Coronary artery (tissue), 2 donors: ENCODE measurements around the gene GALP.
"Not testable (repeated sequence)": the region's sequence is repeated elsewhere in the genome, so short reads cannot be mapped to it uniquely, and the experiment has no call there.

Source experiments
- DNase-seq: peaks from one replicate; pipeline ENCODE4 v3.0.0-alpha.2; 2017; ENCODE audit warnings: low spot score
- H3K27ac ChIP-seq, 2 donors: fragments of 200-600 bp; sonication (generic); one replicate each; pipeline ENCODE4 v1.5.1; 2016 to 2019
- H3K4me3 ChIP-seq: fragments of 200-600 bp; sonication (generic); 2 replicates; pipeline ENCODE4 v1.5.1; 2016; ENCODE audit warnings: mild to moderate bottlenecking, moderate library complexity
- TF ChIP-seq, protein P1 (sequence below): fragments of 200-600 bp; sonication (generic); IDR thresholded peaks from one replicate; pipeline ENCODE4 v1.5.1; 2019; ENCODE audit warnings: antibody characterized with exemption

The GALP gene

DNA sequence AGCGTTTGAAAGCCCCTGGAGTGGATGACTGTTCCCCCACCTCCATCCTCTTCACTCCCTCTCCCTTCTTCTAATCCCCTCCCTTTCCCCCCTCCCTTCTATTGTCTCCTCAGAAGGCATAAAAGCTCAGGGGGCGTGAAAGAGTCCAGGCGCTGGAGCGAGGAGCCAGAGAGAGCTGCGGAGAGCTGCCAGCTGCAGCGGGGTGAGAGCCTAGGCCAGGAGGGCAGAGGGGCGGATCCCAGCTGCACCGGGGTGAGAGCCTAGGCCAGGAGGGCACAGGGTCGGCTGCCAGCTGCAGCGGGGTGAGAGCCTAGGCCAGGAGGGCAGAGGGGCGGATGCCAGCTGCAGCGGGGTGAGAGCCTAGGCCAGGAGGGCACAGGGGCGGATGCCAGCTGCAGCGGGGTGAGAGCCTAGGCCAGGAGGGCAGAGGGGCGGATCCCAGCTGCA is at the start of gene GALP:
Gene GALP (plus strand): TSS at position 148 of the 447 bp plus-strand sequence. CDS start 1,101 bp downstream, outside the sequence.
- not testable (repeated sequence) for H3K4me3 ChIP-seq, DNase-seq, H3K27ac ChIP-seq

DNA sequence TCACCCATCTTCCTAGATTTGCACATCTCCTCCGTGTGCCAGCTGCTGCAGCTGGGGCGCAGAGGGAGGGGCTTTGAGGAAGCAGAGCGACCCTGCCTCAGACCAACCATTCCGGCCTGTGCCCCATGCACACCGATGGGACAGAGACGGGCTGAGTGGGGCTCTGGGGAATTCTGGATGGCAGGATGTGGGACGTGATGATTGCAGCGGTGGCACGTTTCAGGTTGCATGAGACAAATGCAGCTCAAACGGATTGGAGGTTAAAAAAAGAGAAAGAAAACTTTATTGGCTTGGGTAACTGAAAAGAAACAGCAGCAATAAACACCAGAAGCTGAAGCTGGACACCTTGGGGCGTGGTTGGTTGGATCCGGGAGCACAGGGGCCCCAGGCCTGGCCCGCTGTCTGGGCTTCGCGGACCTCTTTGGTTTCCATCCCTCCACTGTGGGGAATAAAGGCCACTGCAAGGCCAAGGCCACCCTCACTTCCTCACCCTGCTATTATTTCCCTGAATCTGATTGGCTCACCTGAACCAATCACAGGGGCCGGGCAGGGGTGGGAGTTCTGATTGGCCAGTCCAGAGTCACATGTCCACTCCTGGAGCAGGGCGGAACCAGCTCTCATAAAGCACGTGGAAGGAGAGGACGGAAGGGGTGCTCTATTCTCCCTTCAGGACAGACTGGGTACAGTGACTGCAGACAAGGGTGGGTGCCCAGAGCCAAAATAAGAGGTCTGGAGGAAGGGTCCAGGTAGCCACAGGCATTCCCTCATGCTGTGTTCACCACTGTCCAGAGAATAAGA is 48.6 kb upstream of the GALP start:
- no peak overlapping the region for H3K4me3 ChIP-seq
- H3K27ac ChIP-seq, result no peak overlapping the region
- no peak for DNase-seq
- TF ChIP-seq, protein P1, sequence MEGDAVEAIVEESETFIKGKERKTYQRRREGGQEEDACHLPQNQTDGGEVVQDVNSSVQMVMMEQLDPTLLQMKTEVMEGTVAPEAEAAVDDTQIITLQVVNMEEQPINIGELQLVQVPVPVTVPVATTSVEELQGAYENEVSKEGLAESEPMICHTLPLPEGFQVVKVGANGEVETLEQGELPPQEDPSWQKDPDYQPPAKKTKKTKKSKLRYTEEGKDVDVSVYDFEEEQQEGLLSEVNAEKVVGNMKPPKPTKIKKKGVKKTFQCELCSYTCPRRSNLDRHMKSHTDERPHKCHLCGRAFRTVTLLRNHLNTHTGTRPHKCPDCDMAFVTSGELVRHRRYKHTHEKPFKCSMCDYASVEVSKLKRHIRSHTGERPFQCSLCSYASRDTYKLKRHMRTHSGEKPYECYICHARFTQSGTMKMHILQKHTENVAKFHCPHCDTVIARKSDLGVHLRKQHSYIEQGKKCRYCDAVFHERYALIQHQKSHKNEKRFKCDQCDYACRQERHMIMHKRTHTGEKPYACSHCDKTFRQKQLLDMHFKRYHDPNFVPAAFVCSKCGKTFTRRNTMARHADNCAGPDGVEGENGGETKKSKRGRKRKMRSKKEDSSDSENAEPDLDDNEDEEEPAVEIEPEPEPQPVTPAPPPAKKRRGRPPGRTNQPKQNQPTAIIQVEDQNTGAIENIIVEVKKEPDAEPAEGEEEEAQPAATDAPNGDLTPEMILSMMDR, result no peak

DNA sequence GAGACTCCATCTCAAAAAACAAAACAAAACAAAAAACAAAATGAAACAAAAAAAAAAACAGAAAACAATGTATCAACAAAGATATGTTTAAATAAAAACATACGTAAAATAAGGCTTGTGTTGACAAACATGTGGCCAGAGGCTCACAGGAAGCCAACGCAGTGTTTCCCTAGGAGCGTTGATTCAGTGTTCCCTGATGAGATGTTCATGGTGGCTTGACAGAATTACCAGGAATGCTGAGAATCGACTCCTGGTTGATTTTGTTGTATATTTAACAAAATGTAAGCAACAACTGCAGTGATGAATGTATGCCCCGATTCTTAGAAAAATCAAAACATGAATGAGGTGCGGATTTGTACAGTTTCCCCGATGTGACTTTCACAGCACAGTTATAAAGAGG is 45.8 kb upstream of the GALP start:
- no peak for DNase-seq
- TF ChIP-seq, protein P1, result no peak
- H3K27ac ChIP-seq, result no peak overlapping the region
- H3K4me3 ChIP-seq, result no peak overlapping the region

DNA sequence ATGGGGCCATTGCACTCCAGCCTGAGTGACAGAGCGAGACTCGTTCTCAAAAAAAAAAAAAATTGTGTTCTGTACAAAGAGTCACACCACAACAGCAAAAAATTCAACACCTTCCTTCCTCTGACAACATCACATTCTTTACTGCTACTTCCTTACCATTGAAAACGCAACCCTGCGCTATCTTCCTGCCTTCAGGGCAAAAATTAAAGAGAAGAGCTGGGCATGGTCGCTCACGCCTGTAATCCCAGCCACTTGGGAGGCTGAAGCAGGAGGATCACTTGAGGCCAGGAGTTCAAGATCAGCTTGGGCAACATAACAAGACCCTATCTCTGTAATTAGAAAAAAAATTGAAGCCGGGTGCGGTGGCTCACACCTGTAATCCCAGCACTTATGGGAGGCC is 44.2 kb upstream of the GALP start:
- DNase-seq, result no peak
- Histone ChIP-seq H3K4me3 (no peak overlapping the region), H3K27ac (peak overlapping the region in 1 of 2 donors; percentile 80)
- TF ChIP-seq, protein P1, result no peak

DNA sequence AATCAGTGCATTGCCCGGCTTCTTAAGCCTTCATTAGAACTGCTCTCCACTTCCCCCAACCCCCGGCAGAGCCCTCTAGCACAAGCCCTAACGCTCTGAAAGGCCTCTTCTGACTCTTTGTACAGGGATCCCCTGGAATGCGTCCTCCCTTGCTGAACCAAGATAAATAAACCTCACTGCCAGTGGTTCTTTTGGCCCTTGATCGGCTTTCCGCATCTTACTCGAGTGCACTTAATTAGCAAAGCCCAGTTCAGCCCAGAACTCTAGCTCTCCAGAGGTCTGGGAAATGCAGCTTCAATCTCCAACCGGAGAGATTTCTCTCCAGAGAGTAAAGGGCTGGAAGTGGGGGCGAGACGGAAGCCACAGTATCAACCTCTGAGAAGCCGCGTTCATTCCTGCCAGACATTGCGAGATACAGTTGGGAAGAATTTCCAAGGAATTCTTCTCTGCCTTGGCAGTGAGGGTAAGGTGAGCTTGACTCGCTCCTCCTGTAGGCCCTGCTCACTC is 43.4 kb upstream of the GALP start:
- TF ChIP-seq, protein P1, result no peak
- Histone ChIP-seq H3K4me3 (peak overlapping the region; percentile 34), H3K27ac (peak overlapping the region in 1 of 2 donors; percentile 80)
- DNase-seq, result no peak

DNA sequence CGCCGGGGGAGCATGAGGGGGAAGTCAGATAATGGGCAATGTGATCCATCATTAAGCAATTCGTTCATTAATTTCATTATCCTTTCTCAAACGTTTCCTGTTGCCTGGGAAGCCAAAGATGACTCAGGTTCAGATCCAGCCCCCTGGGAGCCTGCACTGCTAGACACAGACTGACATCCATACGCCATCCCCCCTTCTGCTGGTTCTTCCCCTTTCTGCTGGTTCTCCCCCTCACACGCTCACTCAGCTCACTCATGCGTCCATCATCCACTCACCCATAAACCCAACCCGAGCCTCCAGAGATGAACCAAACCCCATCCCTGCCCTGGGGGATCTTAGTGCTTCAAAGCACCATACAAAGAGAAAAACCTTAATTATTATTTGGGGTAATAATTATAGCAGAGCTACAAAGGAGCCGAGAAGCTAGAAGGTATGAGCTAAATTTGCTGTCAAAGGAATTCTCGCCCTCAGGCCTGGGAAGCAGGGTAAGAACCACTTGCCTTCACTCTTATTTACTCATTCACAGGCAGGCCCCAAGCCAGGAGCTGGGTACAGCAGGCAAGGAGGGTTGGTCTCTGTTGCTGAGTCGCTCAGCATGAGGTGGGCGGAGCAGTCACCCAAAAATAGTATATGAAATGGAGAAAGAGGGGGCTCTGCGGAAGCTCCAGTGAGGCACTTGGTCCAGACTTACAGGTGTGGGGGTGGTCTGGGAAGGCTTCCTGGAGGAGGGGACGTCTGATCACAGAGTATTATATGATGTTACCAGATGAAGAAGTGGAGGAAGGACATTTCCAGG is 41.8 kb upstream of the GALP start:
- no peak for DNase-seq
- Histone ChIP-seq H3K4me3 (no peak overlapping the region), H3K27ac (no peak overlapping the region)
- TF ChIP-seq, protein P1, result no peak

DNA sequence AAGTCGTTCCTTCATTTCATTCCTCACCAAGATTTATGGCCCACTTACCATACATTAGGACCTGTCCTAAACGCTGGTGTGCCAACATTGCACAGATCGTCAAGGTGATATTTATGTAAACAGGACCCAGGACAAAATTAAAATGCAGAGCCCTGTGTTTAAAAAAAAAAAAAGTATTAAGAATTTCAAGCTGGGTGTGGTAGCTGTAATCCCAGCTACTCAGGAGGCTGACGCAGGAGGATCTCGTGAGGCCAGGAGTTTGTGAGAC is 41.2 kb upstream of the GALP start:
- Histone ChIP-seq H3K4me3 (no peak overlapping the region), H3K27ac (no peak overlapping the region)
- TF ChIP-seq, protein P1, result no peak
- no peak for DNase-seq
